Measurements from ENCODE around the gene FADS1. TPM values are rescaled to one million over a fixed set of nuclear protein-coding genes. Genes with fewer than 3 reads are reported as not detected.

Gene FADS1
- total RNA-seq, 1 experiment from 2014 or later: 105 TPM

DNA sequence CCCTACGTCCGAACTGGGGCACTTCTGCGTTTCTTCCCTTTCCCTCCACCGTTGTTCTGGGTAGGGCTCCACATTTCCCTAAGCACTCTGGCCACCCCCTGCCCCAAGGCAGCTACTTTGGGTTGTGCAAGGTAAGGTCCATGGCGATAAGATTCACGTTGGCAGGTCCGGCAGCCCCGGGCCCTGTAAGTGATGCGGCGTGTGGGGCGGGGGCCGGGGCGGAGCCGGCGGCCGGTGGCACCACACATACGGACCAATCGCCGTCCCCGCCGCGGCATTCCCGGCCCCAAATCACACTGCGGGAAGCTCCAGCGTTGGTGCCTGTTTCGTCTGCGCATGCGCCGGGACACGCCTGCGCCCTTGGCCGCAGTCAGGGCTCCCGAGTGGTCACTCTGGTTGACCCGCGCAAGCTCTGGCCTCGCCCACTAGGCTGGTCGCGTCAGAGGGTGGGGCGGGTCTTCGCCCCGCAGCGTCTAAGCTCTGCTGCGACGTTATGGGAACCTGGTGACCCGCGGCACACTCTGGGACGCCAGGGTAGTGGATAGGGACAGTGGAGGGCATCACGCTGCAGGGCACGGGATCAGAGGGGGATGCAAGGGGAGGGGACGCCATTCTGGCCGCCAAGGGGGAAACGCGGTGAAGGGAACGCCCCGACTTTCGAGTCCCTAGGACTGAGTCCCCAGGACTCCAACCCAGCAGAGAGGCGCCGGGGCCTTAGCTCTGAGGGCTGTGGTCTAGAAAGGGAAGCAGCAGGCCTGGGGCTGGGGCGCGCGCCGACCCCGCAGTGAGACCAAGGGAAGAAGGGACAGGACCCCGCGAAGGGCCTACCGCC lies 1.6 kb downstream of the FADS1 start:
- peaks cover 44% of the 10 kb centered on the region for H3K36me3 Mint-ChIP-seq
- CTCF ChIA-PET: interaction anchor here (0.6 to 5.8 kb wide), 21 partner anchors 13 to 891 kb away, joined by 3 to 64 read pairs (median 8); partner anchors contain the start of genes FADS2, FEN1 and TMEM258
- peaks cover 20% of the 10 kb centered on the region for H3K4me1 Mint-ChIP-seq
- ATAC-seq (peak; percentile 75), DNase-seq (ENCODE audit: low spot score) (peak; percentile 96)
- POLR2A ChIA-PET: interaction anchor here (0.9 to 3.2 kb wide), 20 partner anchors 9 to 293 kb away, joined by 3 to 66 read pairs (median 4); partner anchors contain the start of genes FADS2, FEN1, FTH1 and TMEM258
- no peaks in the 10 kb centered on the region; the same call in 1 of the 2 replicates for H3K27me3 Mint-ChIP-seq (ENCODE audit: low read depth)
- H3K4me3 Mint-ChIP-seq: peak overlapping the region; percentile 94
- peaks cover 4% of the 10 kb centered on the region; the same call in 1 of the 2 replicates for H3K9me3 Mint-ChIP-seq
- H3K27ac Mint-ChIP-seq: peak overlapping the region; percentile 100
- TF ChIP-seq, protein P1, sequence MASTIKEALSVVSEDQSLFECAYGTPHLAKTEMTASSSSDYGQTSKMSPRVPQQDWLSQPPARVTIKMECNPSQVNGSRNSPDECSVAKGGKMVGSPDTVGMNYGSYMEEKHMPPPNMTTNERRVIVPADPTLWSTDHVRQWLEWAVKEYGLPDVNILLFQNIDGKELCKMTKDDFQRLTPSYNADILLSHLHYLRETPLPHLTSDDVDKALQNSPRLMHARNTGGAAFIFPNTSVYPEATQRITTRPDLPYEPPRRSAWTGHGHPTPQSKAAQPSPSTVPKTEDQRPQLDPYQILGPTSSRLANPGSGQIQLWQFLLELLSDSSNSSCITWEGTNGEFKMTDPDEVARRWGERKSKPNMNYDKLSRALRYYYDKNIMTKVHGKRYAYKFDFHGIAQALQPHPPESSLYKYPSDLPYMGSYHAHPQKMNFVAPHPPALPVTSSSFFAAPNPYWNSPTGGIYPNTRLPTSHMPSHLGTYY (CRISPR knock-in tag; IDR thresholded peaks at IDR 0.05): no peak
- TF ChIP-seq TCF7 (CRISPR knock-in tag; IDR thresholded peaks at IDR 0.05; ENCODE audit: low read depth) (no peak; the same call in 1 of the 2 replicates), KAT7 (CRISPR knock-in tag; IDR thresholded peaks at IDR 0.05; ENCODE audit: borderline replicate concordance) (peak; percentile 68; the same call in 1 of the 2 replicates), CREM (CRISPR knock-in tag; IDR thresholded peaks at IDR 0.05) (peak; percentile 70; the same call in 1 of the 2 replicates), ZNF671 (CRISPR knock-in tag; IDR thresholded peaks at IDR 0.05) (0 out of 2 replicates have a peak, but pooled peaks have one; percentile 15), NR3C1 (CRISPR knock-in tag; conservative IDR thresholded peaks at IDR 0.05; ENCODE audit: low read depth) (no peak), TP53 (CRISPR knock-in tag; IDR thresholded peaks at IDR 0.05) (0 out of 2 replicates have a peak, but pooled peaks have one; percentile 60), MYBL2 (CRISPR knock-in tag; IDR thresholded peaks at IDR 0.05) (peak; percentile 79; the same call in 1 of the 2 replicates), ELF4 (CRISPR knock-in tag; IDR thresholded peaks at IDR 0.05; ENCODE audit: low read depth) (no peak), SMAD3 (CRISPR knock-in tag; IDR thresholded peaks at IDR 0.05; ENCODE audit: borderline replicate concordance) (peak; percentile 5; the same call in 1 of the 2 replicates), CBFB (CRISPR knock-in tag; IDR thresholded peaks at IDR 0.05; ENCODE audit: low read depth) (no peak), RELA (CRISPR knock-in tag; IDR thresholded peaks at IDR 0.05; ENCODE audit: borderline replicate concordance) (0 out of 2 replicates have a peak, but pooled peaks have one; percentile 42), RORB (CRISPR knock-in tag; IDR thresholded peaks at IDR 0.05) (no peak), HMGA2 (CRISPR knock-in tag; IDR thresholded peaks at IDR 0.05) (no peak), TEAD4 (CRISPR knock-in tag; IDR thresholded peaks at IDR 0.05) (no peak), JUN (CRISPR knock-in tag; IDR thresholded peaks at IDR 0.05) (0 out of 2 replicates have a peak, but pooled peaks have one; percentile 36), FOXP1 (CRISPR knock-in tag; IDR thresholded peaks at IDR 0.05; ENCODE audit: borderline replicate concordance) (peak; percentile 68; the same call in 1 of the 2 replicates)
- TF ChIP-seq, protein P2, sequence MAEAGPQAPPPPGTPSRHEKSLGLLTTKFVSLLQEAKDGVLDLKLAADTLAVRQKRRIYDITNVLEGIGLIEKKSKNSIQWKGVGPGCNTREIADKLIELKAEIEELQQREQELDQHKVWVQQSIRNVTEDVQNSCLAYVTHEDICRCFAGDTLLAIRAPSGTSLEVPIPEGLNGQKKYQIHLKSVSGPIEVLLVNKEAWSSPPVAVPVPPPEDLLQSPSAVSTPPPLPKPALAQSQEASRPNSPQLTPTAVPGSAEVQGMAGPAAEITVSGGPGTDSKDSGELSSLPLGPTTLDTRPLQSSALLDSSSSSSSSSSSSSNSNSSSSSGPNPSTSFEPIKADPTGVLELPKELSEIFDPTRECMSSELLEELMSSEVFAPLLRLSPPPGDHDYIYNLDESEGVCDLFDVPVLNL (CRISPR knock-in tag; IDR thresholded peaks at IDR 0.05; ENCODE audit: borderline replicate concordance, low read depth): no peak
- TF ChIP-seq, protein P3, sequence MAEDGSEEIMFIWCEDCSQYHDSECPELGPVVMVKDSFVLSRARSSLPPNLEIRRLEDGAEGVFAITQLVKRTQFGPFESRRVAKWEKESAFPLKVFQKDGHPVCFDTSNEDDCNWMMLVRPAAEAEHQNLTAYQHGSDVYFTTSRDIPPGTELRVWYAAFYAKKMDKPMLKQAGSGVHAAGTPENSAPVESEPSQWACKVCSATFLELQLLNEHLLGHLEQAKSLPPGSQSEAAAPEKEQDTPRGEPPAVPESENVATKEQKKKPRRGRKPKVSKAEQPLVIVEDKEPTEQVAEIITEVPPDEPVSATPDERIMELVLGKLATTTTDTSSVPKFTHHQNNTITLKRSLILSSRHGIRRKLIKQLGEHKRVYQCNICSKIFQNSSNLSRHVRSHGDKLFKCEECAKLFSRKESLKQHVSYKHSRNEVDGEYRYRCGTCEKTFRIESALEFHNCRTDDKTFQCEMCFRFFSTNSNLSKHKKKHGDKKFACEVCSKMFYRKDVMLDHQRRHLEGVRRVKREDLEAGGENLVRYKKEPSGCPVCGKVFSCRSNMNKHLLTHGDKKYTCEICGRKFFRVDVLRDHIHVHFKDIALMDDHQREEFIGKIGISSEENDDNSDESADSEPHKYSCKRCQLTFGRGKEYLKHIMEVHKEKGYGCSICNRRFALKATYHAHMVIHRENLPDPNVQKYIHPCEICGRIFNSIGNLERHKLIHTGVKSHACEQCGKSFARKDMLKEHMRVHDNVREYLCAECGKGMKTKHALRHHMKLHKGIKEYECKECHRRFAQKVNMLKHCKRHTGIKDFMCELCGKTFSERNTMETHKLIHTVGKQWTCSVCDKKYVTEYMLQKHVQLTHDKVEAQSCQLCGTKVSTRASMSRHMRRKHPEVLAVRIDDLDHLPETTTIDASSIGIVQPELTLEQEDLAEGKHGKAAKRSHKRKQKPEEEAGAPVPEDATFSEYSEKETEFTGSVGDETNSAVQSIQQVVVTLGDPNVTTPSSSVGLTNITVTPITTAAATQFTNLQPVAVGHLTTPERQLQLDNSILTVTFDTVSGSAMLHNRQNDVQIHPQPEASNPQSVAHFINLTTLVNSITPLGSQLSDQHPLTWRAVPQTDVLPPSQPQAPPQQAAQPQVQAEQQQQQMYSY (CRISPR knock-in tag; IDR thresholded peaks at IDR 0.05): peak; percentile 46; the same call in 1 of the 2 replicates
- TF ChIP-seq, protein P4, sequence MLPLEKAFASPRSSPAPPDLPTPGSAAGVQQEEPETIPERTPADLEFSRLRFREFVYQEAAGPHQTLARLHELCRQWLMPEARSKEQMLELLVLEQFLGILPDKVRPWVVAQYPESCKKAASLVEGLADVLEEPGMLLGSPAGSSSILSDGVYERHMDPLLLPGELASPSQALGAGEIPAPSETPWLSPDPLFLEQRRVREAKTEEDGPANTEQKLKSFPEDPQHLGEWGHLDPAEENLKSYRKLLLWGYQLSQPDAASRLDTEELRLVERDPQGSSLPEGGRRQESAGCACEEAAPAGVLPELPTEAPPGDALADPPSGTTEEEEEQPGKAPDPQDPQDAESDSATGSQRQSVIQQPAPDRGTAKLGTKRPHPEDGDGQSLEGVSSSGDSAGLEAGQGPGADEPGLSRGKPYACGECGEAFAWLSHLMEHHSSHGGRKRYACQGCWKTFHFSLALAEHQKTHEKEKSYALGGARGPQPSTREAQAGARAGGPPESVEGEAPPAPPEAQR (CRISPR knock-in tag; IDR thresholded peaks at IDR 0.05): no peak
- TF ChIP-seq, protein P5, sequence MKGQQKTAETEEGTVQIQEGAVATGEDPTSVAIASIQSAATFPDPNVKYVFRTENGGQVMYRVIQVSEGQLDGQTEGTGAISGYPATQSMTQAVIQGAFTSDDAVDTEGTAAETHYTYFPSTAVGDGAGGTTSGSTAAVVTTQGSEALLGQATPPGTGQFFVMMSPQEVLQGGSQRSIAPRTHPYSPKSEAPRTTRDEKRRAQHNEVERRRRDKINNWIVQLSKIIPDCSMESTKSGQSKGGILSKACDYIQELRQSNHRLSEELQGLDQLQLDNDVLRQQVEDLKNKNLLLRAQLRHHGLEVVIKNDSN (CRISPR knock-in tag; IDR thresholded peaks at IDR 0.05): peak; percentile 60
- TF ChIP-seq, protein P6, sequence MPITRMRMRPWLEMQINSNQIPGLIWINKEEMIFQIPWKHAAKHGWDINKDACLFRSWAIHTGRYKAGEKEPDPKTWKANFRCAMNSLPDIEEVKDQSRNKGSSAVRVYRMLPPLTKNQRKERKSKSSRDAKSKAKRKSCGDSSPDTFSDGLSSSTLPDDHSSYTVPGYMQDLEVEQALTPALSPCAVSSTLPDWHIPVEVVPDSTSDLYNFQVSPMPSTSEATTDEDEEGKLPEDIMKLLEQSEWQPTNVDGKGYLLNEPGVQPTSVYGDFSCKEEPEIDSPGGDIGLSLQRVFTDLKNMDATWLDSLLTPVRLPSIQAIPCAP (CRISPR knock-in tag; IDR thresholded peaks at IDR 0.05): peak; percentile 80
- TF ChIP-seq, protein P7, sequence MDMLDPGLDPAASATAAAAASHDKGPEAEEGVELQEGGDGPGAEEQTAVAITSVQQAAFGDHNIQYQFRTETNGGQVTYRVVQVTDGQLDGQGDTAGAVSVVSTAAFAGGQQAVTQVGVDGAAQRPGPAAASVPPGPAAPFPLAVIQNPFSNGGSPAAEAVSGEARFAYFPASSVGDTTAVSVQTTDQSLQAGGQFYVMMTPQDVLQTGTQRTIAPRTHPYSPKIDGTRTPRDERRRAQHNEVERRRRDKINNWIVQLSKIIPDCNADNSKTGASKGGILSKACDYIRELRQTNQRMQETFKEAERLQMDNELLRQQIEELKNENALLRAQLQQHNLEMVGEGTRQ (CRISPR knock-in tag; IDR thresholded peaks at IDR 0.05): peak; percentile 34; the same call in 1 of the 2 replicates
- TF ChIP-seq, protein P8, sequence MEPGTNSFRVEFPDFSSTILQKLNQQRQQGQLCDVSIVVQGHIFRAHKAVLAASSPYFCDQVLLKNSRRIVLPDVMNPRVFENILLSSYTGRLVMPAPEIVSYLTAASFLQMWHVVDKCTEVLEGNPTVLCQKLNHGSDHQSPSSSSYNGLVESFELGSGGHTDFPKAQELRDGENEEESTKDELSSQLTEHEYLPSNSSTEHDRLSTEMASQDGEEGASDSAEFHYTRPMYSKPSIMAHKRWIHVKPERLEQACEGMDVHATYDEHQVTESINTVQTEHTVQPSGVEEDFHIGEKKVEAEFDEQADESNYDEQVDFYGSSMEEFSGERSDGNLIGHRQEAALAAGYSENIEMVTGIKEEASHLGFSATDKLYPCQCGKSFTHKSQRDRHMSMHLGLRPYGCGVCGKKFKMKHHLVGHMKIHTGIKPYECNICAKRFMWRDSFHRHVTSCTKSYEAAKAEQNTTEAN (CRISPR knock-in tag; IDR thresholded peaks at IDR 0.05): peak; percentile 21; the same call in 1 of the 2 replicates
